ENCODE measurements around the gene USP6NL.

DNA sequence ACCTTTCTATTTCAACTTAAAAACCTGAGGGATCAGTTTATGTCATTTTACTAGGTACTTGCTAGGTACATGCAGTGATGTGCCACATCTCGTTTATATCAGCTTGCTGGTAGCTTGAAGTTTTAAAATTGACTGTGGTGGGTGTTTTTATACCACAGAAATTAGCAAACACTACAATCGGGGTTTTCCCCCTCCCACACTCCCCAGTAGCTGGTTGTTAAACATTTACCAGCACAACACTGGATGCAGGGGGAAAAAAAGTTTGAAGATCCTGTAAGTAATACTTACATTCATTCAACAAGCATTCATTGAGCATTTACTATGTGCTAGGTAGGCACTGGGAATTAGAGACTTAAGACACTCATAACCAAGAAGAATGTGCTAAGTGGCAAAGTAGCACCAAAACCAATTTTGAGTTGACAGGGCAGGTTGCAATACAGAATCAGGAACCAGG is 32.6 kb downstream of the USP6NL start:
- TF ChIP-seq TCF12 (IDR thresholded peaks at IDR 0.05; ENCODE audit: low read depth, low read length) = no peak
- TF ChIP-seq HDAC2 (IDR thresholded peaks at IDR 0.05; ENCODE audit: borderline replicate concordance in 1 of 2, low read depth in 2 of 2, low read length in 2 of 2) = no peak
- no peak for TF ChIP-seq POLR2A (IDR thresholded peaks at IDR 0.05; ENCODE audit: control extremely low read depth in 1 of 2, low read depth in 2 of 2, low read length in 2 of 2)
- TF ChIP-seq RAD21 (IDR thresholded peaks at IDR 0.05 in 1 of 2, conservative IDR thresholded peaks at IDR 0.05 in 1 of 2; ENCODE audit: low read depth in 2 of 2, low read length in 2 of 2) = no peak
- TF ChIP-seq HDAC6 (IDR thresholded peaks at IDR 0.05; ENCODE audit: low read depth, low read length) = no peak
- TF ChIP-seq, protein P1, sequence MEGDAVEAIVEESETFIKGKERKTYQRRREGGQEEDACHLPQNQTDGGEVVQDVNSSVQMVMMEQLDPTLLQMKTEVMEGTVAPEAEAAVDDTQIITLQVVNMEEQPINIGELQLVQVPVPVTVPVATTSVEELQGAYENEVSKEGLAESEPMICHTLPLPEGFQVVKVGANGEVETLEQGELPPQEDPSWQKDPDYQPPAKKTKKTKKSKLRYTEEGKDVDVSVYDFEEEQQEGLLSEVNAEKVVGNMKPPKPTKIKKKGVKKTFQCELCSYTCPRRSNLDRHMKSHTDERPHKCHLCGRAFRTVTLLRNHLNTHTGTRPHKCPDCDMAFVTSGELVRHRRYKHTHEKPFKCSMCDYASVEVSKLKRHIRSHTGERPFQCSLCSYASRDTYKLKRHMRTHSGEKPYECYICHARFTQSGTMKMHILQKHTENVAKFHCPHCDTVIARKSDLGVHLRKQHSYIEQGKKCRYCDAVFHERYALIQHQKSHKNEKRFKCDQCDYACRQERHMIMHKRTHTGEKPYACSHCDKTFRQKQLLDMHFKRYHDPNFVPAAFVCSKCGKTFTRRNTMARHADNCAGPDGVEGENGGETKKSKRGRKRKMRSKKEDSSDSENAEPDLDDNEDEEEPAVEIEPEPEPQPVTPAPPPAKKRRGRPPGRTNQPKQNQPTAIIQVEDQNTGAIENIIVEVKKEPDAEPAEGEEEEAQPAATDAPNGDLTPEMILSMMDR (IDR thresholded peaks at IDR 0.05; ENCODE audit: control extremely low read depth in 1 of 3, insufficient read depth in 1 of 3, low read depth in 1 of 3, low read length in 3 of 3) = no peak
- TF ChIP-seq GABPA (IDR thresholded peaks at IDR 0.05; ENCODE audit: borderline replicate concordance, insufficient read depth, low read length) = no peak
